Gastrocnemius medialis (tissue), 4 donors: Measurements from ENCODE around the gene ADAMTSL1.

ENCODE experiments used
- CTCF ChIP-seq, 5 experiments: fragments of 450-650 bp in 3 of 5; fragments of 200-600 bp in 2 of 5; sonication (generic) in 2 of 5; IDR thresholded peaks in 4 of 5; conservative IDR thresholded peaks in 1 of 5; 1 replicate in 4 of 5; 2 replicates in 1 of 5; pipeline ENCODE4 v1.5.1; 2016 to 2019; ENCODE audit warnings: antibody characterized with exemption in 5 of 5, mild to moderate bottlenecking in 3 of 5, moderate library complexity in 3 of 5
- POLR2A ChIP-seq, 2 donors: fragments of 450-650 bp; IDR thresholded peaks; one replicate each; pipeline ENCODE4 v1.6.1; 2017; ENCODE audit warnings: antibody characterized with exemption in 2 of 2, mild to moderate bottlenecking in 2 of 2, moderate library complexity in 2 of 2

- no peak for TF ChIP-seq CTCF (IDR thresholded peaks at IDR 0.05 in 4 of 5, conservative IDR thresholded peaks at IDR 0.05 in 1 of 5)
- TF ChIP-seq POLR2A (IDR thresholded peaks at IDR 0.05), result no peak
These were observed 25.9 kb upstream of the ADAMTSL1 start for GRCh38 chr9:18448101-18448500.
